K562 (cell line): ENCODE data around the gene NUAK1. TPM values are rescaled to one million over a fixed set of nuclear protein-coding genes. Genes with fewer than 3 reads are reported as not detected.

Experiments used
- GABPB1 ChIP-seq: sonication (generic); formaldehyde crosslinking; IDR thresholded peaks from 2 replicates; pipeline ENCODE4 v1.8.0; 2022; ENCODE audit warnings: mild to moderate bottlenecking, missing genetic modification reagents
- RUNX1 ChIP-seq: sonication (generic); IDR thresholded peaks from 2 replicates; pipeline ENCODE4 v1.6.1; 2016; ENCODE audit warnings: antibody characterized with exemption, low read depth
- TAF1 ChIP-seq: IDR thresholded peaks from 2 replicates; pipeline ENCODE4 v1.6.1; 2011; ENCODE audit warnings: mild to moderate bottlenecking, low read length, moderate library complexity; ENCODE audit not compliant: insufficient read depth, control insufficient read depth, severe bottlenecking; ENCODE audit errors: extremely low read depth
- ZNF551 ChIP-seq: fragments of 250-450 bp; sonication (Bioruptor Pico); IDR thresholded peaks from 2 replicates; pipeline ENCODE4 v1.5.0; 2021; ENCODE audit warnings: mild to moderate bottlenecking, moderate library complexity
- ZNF561 ChIP-seq: fragments of 450-650 bp; formaldehyde crosslinking; conservative IDR thresholded peaks from 2 replicates; pipeline ENCODE4 v1.4.0; 2020; ENCODE audit warnings: mild to moderate bottlenecking, moderate library complexity
- ZNF696 ChIP-seq: fragments of 250-450 bp; sonication (Bioruptor Pico); conservative IDR thresholded peaks from 2 replicates; pipeline ENCODE4 v1.4.0; 2020; ENCODE audit warnings: mild to moderate bottlenecking, moderate library complexity
- polyA plus RNA-seq, 8 experiments: library from polyadenylated mRNA; depleted of rRNA in 4 of 8; stranded (reverse) in 5 of 8; unstranded in 3 of 8; fragments of >200 nt; fragmentation: Nextera tagmentation in 2 of 8; fragmentation: Illumina TruSeq in 1 of 8; extraction: Ambion mirVana in 2 of 8; extraction: Trizol in 1 of 8; gene quantifications; 2 replicates each; pipeline versions ENCODE4 v1.2.1 to v1.2.3, GENCODE V29; 2011 to 2014; ENCODE audit warnings: inconsistent platforms in 1 of 8, missing spikeins in 1 of 8
- total RNA-seq, 7 experiments: library from RNA; depleted of rRNA in 6 of 7; stranded (reverse); fragments of >200 nt in 6 of 7; fragmentation: Illumina TruSeq in 2 of 7; extraction: Trizol in 2 of 7; gene quantifications; 2 replicates each; pipeline versions ENCODE4 v1.2.1 to v1.2.3, GENCODE V29; 2011 to 2021; ENCODE audit warnings: low replicate concordance in 1 of 7
- TF ChIP-seq, protein P1 (sequence below): fragments of 250-450 bp; sonication (Bioruptor Pico); IDR thresholded peaks from 2 replicates; pipeline ENCODE4 v1.4.0; 2020; ENCODE audit warnings: mild to moderate bottlenecking, moderate library complexity, borderline replicate concordance
- TF ChIP-seq, protein P2 (sequence below): fragments of 450-650 bp; IDR thresholded peaks from 2 replicates; pipeline ENCODE4 v1.6.1; 2017; ENCODE audit warnings: antibody characterized with exemption, mild to moderate bottlenecking

Gene NUAK1
- total and polyA plus RNA-seq, 9 of the 15 experiments (the other 6 are each of a cell fraction or from before 2014, with no cell fraction given): 0.02 TPM; not detected in 8

DNA sequence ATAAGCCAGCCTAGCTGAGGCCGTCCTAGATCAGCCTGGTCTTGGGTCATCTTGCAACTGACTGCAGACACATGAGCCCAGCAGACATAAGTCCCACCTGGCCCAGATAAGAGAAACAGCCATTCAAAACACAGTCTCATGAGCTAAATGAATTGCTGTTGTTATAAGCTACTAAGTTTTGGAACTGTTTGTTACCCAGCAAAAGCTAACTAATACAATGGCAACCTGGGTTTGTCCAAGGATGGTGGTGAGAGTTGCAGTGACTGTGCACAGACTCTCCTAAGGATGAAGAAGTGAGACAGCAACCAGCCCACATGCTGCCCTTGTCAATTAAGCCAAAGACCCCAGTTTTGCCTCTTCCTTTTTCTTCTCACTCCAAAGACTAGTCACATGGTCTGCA lies 22.2 kb upstream of the NUAK1 start (continued):
- TF ChIP-seq, protein P1, sequence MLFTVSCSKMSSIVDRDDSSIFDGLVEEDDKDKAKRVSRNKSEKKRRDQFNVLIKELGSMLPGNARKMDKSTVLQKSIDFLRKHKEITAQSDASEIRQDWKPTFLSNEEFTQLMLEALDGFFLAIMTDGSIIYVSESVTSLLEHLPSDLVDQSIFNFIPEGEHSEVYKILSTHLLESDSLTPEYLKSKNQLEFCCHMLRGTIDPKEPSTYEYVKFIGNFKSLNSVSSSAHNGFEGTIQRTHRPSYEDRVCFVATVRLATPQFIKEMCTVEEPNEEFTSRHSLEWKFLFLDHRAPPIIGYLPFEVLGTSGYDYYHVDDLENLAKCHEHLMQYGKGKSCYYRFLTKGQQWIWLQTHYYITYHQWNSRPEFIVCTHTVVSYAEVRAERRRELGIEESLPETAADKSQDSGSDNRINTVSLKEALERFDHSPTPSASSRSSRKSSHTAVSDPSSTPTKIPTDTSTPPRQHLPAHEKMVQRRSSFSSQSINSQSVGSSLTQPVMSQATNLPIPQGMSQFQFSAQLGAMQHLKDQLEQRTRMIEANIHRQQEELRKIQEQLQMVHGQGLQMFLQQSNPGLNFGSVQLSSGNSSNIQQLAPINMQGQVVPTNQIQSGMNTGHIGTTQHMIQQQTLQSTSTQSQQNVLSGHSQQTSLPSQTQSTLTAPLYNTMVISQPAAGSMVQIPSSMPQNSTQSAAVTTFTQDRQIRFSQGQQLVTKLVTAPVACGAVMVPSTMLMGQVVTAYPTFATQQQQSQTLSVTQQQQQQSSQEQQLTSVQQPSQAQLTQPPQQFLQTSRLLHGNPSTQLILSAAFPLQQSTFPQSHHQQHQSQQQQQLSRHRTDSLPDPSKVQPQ: no peak
- TF ChIP-seq ZNF551 (no peak), TAF1 (no peak), RUNX1 (no peak), ZNF696 (CRISPR knock-in tag) (no peak), GABPB1 (CRISPR knock-in tag) (no peak), ZNF561 (CRISPR knock-in tag) (no peak)
- TF ChIP-seq, protein P2, sequence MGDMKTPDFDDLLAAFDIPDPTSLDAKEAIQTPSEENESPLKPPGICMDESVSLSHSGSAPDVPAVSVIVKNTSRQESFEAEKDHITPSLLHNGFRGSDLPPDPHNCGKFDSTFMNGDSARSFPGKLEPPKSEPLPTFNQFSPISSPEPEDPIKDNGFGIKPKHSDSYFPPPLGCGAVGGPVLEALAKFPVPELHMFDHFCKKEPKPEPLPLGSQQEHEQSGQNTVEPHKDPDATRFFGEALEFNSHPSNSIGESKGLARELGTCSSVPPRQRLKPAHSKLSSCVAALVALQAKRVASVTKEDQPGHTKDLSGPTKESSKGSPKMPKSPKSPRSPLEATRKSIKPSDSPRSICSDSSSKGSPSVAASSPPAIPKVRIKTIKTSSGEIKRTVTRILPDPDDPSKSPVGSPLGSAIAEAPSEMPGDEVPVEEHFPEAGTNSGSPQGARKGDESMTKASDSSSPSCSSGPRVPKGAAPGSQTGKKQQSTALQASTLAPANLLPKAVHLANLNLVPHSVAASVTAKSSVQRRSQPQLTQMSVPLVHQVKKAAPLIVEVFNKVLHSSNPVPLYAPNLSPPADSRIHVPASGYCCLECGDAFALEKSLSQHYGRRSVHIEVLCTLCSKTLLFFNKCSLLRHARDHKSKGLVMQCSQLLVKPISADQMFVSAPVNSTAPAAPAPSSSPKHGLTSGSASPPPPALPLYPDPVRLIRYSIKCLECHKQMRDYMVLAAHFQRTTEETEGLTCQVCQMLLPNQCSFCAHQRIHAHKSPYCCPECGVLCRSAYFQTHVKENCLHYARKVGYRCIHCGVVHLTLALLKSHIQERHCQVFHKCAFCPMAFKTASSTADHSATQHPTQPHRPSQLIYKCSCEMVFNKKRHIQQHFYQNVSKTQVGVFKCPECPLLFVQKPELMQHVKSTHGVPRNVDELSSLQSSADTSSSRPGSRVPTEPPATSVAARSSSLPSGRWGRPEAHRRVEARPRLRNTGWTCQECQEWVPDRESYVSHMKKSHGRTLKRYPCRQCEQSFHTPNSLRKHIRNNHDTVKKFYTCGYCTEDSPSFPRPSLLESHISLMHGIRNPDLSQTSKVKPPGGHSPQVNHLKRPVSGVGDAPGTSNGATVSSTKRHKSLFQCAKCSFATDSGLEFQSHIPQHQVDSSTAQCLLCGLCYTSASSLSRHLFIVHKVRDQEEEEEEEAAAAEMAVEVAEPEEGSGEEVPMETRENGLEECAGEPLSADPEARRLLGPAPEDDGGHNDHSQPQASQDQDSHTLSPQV: no peak
